ENCODE measurements around the gene POPDC2. TPM values are rescaled to one million over a fixed set of nuclear protein-coding genes. Genes with fewer than 3 reads are reported as not detected.

The POPDC2 gene
- total and polyA plus RNA-seq, 2 of the 4 experiments (the other 2 are of a cell fraction): under 0.01 to 0.29 TPM

- dilution Hi-C loops (cut with HindIII; ENCODE audit: low sequenced_read_pairs, unreplicated experiment) (no loop called here), intact Hi-C loops (cut with micrococcal nuclease) (no loop called here), in situ Hi-C loops (cut with MboI; ENCODE audit: low sequenced_read_pairs) (no loop called here)
- ChIA-PET POLR2A (ENCODE audit: unreplicated experiment) (no interaction called here), CTCF (no interaction called here)
- no peak overlapping the region for H3K4me2 ChIP-seq (ENCODE audit: low read depth, low read length)
- no peak overlapping the region for H2BK15ac ChIP-seq (ENCODE audit: low read depth, low read length)
- H3K79me1 ChIP-seq (ENCODE audit: low read depth in 1 of 2, low read length in 2 of 2): no peaks in the 10 kb centered on the region
- 80% methylated on average over 1 of the region's 4 CpGs; no CpG with 5 or more reads in 1 of the 2 experiments for WGBS, 2 experiments (ENCODE audit: extremely low coverage in 2 of 2, insufficient read length in 1 of 2)
- H3K56ac ChIP-seq (ENCODE audit: extremely low read depth, insufficient read depth, low read length): no peak overlapping the region
- no peak overlapping the region for H2BK20ac ChIP-seq (ENCODE audit: low read depth, low read length)
- H4K5ac ChIP-seq (ENCODE audit: low read depth, low read length): no peak overlapping the region
- H3K9me1 ChIP-seq (ENCODE audit: insufficient read depth, low read length): peaks cover 3% of the 10 kb centered on the region; the same call in 1 of the 2 replicates
- H3K27ac ChIP-seq (ENCODE audit: insufficient read depth, low read length): no peak overlapping the region
- no TSS peak for BruUV-seq (replicated peaks)
- peaks cover 15% of the 10 kb centered on the region for H3K4me1 ChIP-seq (ENCODE audit: control insufficient read depth, insufficient read depth, low read length)
- no peak for DNase-seq
- no peak overlapping the region for H2AK5ac ChIP-seq (ENCODE audit: low read depth, low read length)
- no peaks in the 10 kb centered on the region for H4K20me1 ChIP-seq (ENCODE audit: insufficient read depth, low read length)
- no peaks in the 10 kb centered on the region for H3K27me3 ChIP-seq (ENCODE audit: control insufficient read depth, insufficient read depth, low read length)
- no peak overlapping the region for H3K18ac ChIP-seq (ENCODE audit: low read depth, low read length)
- H3K4me3 ChIP-seq (ENCODE audit: insufficient read depth, low read depth, low read length): no peak overlapping the region
- H3K4ac ChIP-seq (ENCODE audit: low read depth, low read length): no peak overlapping the region
- H3K14ac ChIP-seq (replicated peaks; ENCODE audit: low read depth, low read length): no peak overlapping the region
- no peak overlapping the region for H4K91ac ChIP-seq (ENCODE audit: insufficient read depth, low read depth, low read length)
- no peak overlapping the region for H2AFZ ChIP-seq (replicated peaks; ENCODE audit: low read length, poor library complexity)
- no peak overlapping the region for H3K23ac ChIP-seq (ENCODE audit: low read depth, low read length)
- no peak overlapping the region for H2BK120ac ChIP-seq (ENCODE audit: low read depth, low read length)
- TF ChIP-seq RCOR1 (IDR thresholded peaks at IDR 0.05; ENCODE audit: insufficient replicate concordance, low read length) (no peak), SMC3 (IDR thresholded peaks at IDR 0.05; ENCODE audit: low read depth, low read length) (no peak), MAFK (IDR thresholded peaks at IDR 0.05; ENCODE audit: low read depth, low read length) (no peak), FOS (IDR thresholded peaks at IDR 0.05; ENCODE audit: low read depth, low read length) (no peak), RAD21 (IDR thresholded peaks at IDR 0.05; ENCODE audit: low read length) (no peak), POLR2A (IDR thresholded peaks at IDR 0.05; ENCODE audit: low read depth, low read length) (no peak), CHD1 (IDR thresholded peaks at IDR 0.05; ENCODE audit: low read depth, low read length) (no peak), RFX5 (IDR thresholded peaks at IDR 0.05; ENCODE audit: low read depth, low read length) (no peak), NFE2L2 (IDR thresholded peaks at IDR 0.05; ENCODE audit: low read depth, low read length) (no peak), MAZ (IDR thresholded peaks at IDR 0.05; ENCODE audit: borderline replicate concordance, low read depth, low read length) (no peak), MXI1 (IDR thresholded peaks at IDR 0.05; ENCODE audit: borderline replicate concordance, low read depth, low read length) (no peak), BHLHE40 (IDR thresholded peaks at IDR 0.05; ENCODE audit: low read depth, low read length) (no peak), CEBPB (IDR thresholded peaks at IDR 0.05; ENCODE audit: low read depth, low read length) (no peak)
- TF ChIP-seq, protein P1, sequence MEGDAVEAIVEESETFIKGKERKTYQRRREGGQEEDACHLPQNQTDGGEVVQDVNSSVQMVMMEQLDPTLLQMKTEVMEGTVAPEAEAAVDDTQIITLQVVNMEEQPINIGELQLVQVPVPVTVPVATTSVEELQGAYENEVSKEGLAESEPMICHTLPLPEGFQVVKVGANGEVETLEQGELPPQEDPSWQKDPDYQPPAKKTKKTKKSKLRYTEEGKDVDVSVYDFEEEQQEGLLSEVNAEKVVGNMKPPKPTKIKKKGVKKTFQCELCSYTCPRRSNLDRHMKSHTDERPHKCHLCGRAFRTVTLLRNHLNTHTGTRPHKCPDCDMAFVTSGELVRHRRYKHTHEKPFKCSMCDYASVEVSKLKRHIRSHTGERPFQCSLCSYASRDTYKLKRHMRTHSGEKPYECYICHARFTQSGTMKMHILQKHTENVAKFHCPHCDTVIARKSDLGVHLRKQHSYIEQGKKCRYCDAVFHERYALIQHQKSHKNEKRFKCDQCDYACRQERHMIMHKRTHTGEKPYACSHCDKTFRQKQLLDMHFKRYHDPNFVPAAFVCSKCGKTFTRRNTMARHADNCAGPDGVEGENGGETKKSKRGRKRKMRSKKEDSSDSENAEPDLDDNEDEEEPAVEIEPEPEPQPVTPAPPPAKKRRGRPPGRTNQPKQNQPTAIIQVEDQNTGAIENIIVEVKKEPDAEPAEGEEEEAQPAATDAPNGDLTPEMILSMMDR (conservative IDR thresholded peaks at IDR 0.05; ENCODE audit: low read depth, low read length): no peak
- TF ChIP-seq, protein P2, sequence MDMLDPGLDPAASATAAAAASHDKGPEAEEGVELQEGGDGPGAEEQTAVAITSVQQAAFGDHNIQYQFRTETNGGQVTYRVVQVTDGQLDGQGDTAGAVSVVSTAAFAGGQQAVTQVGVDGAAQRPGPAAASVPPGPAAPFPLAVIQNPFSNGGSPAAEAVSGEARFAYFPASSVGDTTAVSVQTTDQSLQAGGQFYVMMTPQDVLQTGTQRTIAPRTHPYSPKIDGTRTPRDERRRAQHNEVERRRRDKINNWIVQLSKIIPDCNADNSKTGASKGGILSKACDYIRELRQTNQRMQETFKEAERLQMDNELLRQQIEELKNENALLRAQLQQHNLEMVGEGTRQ (IDR thresholded peaks at IDR 0.05; ENCODE audit: low read depth, low read length): no peak
- TF ChIP-seq, protein P3, sequence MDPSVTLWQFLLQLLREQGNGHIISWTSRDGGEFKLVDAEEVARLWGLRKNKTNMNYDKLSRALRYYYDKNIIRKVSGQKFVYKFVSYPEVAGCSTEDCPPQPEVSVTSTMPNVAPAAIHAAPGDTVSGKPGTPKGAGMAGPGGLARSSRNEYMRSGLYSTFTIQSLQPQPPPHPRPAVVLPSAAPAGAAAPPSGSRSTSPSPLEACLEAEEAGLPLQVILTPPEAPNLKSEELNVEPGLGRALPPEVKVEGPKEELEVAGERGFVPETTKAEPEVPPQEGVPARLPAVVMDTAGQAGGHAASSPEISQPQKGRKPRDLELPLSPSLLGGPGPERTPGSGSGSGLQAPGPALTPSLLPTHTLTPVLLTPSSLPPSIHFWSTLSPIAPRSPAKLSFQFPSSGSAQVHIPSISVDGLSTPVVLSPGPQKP (IDR thresholded peaks at IDR 0.05; ENCODE audit: borderline replicate concordance, low read depth, low read length): no peak
- no peaks in the 10 kb centered on the region for H3K36me3 ChIP-seq (ENCODE audit: control insufficient read depth, insufficient read depth, low read length)
- no peaks in the 10 kb centered on the region for H3K9me3 ChIP-seq (ENCODE audit: control insufficient read depth, insufficient read depth, low read length)
- no peak for ATAC-seq (ENCODE audit: low read depth)
- no peak overlapping the region for H2AK9ac ChIP-seq (replicated peaks; ENCODE audit: low read depth, low read length, poor library complexity)
- no peak overlapping the region for H2BK5ac ChIP-seq (ENCODE audit: low read depth, low read length, poor library complexity, severe bottlenecking)
- no peak overlapping the region for H3K9ac ChIP-seq (ENCODE audit: low read depth, low read length)
- no peak overlapping the region for H4K8ac ChIP-seq (ENCODE audit: low read depth in 2 of 2, low read length in 2 of 2)
Measured at GRCh38 chr3:119632829-119633228, 27.6 kb downstream of the POPDC2 start.
